SK-N-SH treated with all-trans-retinoic acid at 6 μM for 48 hours (cell line): ENCODE results near the gene AOPEP.

ENCODE experiments used
- ATAC-seq: fragments of 200-7000 bp; cut with Tn5 transposase; 3 replicates; pipeline ENCODE4 v1.9.1; 2020; ENCODE audit warnings: mild to moderate bottlenecking, moderate library complexity
- ARNTL ChIP-seq: fragments of 450-650 bp; formaldehyde crosslinking; IDR thresholded peaks from 2 replicates; pipeline ENCODE4 v1.5.0; 2020; ENCODE audit warnings: low read depth, mild to moderate bottlenecking, moderate library complexity, borderline replicate concordance
- CREB5 ChIP-seq: fragments of 250-450 bp; sonication (Bioruptor Pico); IDR thresholded peaks from 2 replicates; pipeline ENCODE4 v1.5.1; 2020; ENCODE audit warnings: low read depth, mild to moderate bottlenecking, moderate library complexity
- CSDC2 ChIP-seq: fragments of 250-450 bp; sonication (Bioruptor Pico); IDR thresholded peaks from 2 replicates; pipeline ENCODE4 v1.5.0; 2020; ENCODE audit warnings: mild to moderate bottlenecking, moderate library complexity
- CSRNP3 ChIP-seq: fragments of 250-450 bp; sonication (Bioruptor Pico); IDR thresholded peaks from 2 replicates; pipeline ENCODE4 v1.5.1; 2021; ENCODE audit warnings: mild to moderate bottlenecking, moderate library complexity
- ESRRG ChIP-seq: fragments of 250-450 bp; sonication (Bioruptor Pico); IDR thresholded peaks from 2 replicates; pipeline ENCODE4 v1.6.1; 2021; ENCODE audit warnings: mild to moderate bottlenecking
- GLIS3 ChIP-seq: fragments of 250-450 bp; sonication (Bioruptor Pico); IDR thresholded peaks from 2 replicates; pipeline ENCODE4 v1.5.0; 2020; ENCODE audit warnings: mild to moderate bottlenecking, moderate library complexity
- OSR1 ChIP-seq: fragments of 250-450 bp; sonication (Bioruptor Pico); IDR thresholded peaks from 2 replicates; pipeline ENCODE4 v1.8.0; 2022; ENCODE audit warnings: moderate library complexity, mild to moderate bottlenecking, inconsistent platforms
- PATZ1 ChIP-seq: fragments of 250-450 bp; sonication (Bioruptor Pico); IDR thresholded peaks from 2 replicates; pipeline ENCODE4 v1.8.0; 2020; ENCODE audit warnings: mild to moderate bottlenecking, moderate library complexity, borderline replicate concordance
- POU6F1 ChIP-seq: fragments of 250-450 bp; sonication (Bioruptor Pico); IDR thresholded peaks from 2 replicates; pipeline ENCODE4 v1.8.0; 2021; ENCODE audit warnings: low read depth, mild to moderate bottlenecking, moderate library complexity, borderline replicate concordance
- TCF4 ChIP-seq: fragments of 250-450 bp; sonication (Bioruptor Pico); IDR thresholded peaks from 2 replicates; pipeline ENCODE4 v1.8.0; 2021; ENCODE audit warnings: mild to moderate bottlenecking, moderate library complexity, borderline replicate concordance
- TOX ChIP-seq: fragments of 250-450 bp; sonication (Bioruptor Pico); IDR thresholded peaks from 2 replicates; pipeline ENCODE4 v1.8.0; 2021; ENCODE audit warnings: mild to moderate bottlenecking, moderate library complexity, borderline replicate concordance
- TSHZ2 ChIP-seq: fragments of 250-450 bp; sonication (Bioruptor Pico); IDR thresholded peaks from 2 replicates; pipeline ENCODE4 v1.5.0; 2020; ENCODE audit warnings: mild to moderate bottlenecking, moderate library complexity
- ZC3H10 ChIP-seq: fragments of 250-450 bp; sonication (Bioruptor Pico); IDR thresholded peaks from 2 replicates; pipeline ENCODE4 v1.5.1; 2021; ENCODE audit warnings: mild to moderate bottlenecking, moderate library complexity
- ZFP3 ChIP-seq: fragments of 250-450 bp; sonication (Bioruptor Pico); IDR thresholded peaks from 2 replicates; pipeline ENCODE4 v1.5.0; 2020; ENCODE audit warnings: mild to moderate bottlenecking, moderate library complexity
- ZNF8 ChIP-seq: fragments of 450-650 bp; formaldehyde crosslinking; IDR thresholded peaks from 2 replicates; pipeline ENCODE4 v1.5.0; 2020; ENCODE audit warnings: mild to moderate bottlenecking, moderate library complexity

Gene AOPEP

GRCh38 chr9:94706922-94707321, 19.6 kb upstream of the AOPEP start:
- ATAC-seq, result no peak
- no peak for TF ChIP-seq ESRRG (CRISPR knock-in tag)
- no peak for TF ChIP-seq ARNTL (CRISPR knock-in tag)
- no peak for TF ChIP-seq GLIS3 (CRISPR knock-in tag)
- no peak for TF ChIP-seq POU6F1
- TF ChIP-seq ZC3H10 (CRISPR knock-in tag), result no peak
- no peak for TF ChIP-seq TSHZ2 (CRISPR knock-in tag)

GRCh38 chr9:94713436-94714215, 12.9 kb upstream of the AOPEP start:
- TF ChIP-seq CSRNP3 (CRISPR knock-in tag) (no peak), ZFP3 (no peak), TSHZ2 (CRISPR knock-in tag) (no peak), TCF4 (CRISPR knock-in tag) (no peak), CREB5 (CRISPR knock-in tag) (no peak), ARNTL (CRISPR knock-in tag) (no peak), ZNF8 (no peak)
- TF ChIP-seq, all 23 proteins: peak for 0
- no peak for ATAC-seq

GRCh38 chr9:94714494-94714893, 12.0 kb upstream of the AOPEP start:
- TF ChIP-seq POU6F1 (no peak), ZNF8 (no peak), CSDC2 (CRISPR knock-in tag) (no peak), PATZ1 (CRISPR knock-in tag) (no peak), TOX (CRISPR knock-in tag) (no peak), GLIS3 (CRISPR knock-in tag) (no peak), TSHZ2 (CRISPR knock-in tag) (no peak), TCF4 (CRISPR knock-in tag) (no peak), OSR1 (CRISPR knock-in tag) (no peak)
- ATAC-seq, result no peak
